ENCODE data around the gene TNFAIP8L1.

DNA sequence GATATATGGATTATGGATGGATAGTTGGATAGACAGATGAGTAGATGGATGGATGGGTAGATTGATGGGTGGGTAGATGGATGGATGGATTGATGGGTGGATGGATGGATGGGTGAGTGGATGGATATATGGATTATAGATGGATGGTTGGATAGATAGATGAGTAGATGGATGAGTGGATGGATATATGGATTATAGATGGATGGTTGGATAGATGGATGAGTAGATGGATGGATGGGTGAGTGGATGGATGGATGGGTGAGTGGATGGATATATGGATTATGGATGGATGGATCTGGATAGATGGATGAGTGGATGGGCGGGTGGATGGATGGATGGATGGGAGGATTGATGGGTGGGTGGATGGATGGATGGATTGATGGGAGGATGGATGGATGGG, 36.4 kb upstream of the TNFAIP8L1 start:
- TF ChIP-seq, protein P1, sequence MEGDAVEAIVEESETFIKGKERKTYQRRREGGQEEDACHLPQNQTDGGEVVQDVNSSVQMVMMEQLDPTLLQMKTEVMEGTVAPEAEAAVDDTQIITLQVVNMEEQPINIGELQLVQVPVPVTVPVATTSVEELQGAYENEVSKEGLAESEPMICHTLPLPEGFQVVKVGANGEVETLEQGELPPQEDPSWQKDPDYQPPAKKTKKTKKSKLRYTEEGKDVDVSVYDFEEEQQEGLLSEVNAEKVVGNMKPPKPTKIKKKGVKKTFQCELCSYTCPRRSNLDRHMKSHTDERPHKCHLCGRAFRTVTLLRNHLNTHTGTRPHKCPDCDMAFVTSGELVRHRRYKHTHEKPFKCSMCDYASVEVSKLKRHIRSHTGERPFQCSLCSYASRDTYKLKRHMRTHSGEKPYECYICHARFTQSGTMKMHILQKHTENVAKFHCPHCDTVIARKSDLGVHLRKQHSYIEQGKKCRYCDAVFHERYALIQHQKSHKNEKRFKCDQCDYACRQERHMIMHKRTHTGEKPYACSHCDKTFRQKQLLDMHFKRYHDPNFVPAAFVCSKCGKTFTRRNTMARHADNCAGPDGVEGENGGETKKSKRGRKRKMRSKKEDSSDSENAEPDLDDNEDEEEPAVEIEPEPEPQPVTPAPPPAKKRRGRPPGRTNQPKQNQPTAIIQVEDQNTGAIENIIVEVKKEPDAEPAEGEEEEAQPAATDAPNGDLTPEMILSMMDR (IDR thresholded peaks at IDR 0.05): no peak
- TF ChIP-seq POLR2AphosphoS5 (IDR thresholded peaks at IDR 0.05): no peak
